Stimulated activated CD8-positive, alpha-beta memory T cell treated with anti-CD3 and anti-CD28 coated beads, Interleukin-7, amount 100 ng/mL, for 24 hours (primary cell): ENCODE data around the gene KANSL3.

ENCODE experiments used
- DNase-seq: peaks from one replicate; pipeline ENCODE4 v3.0.0-alpha.2; 2020; ENCODE audit warnings: low read depth

Gene KANSL3

GRCh38 chr2:96604104-96604503, 34.0 kb downstream of the KANSL3 start:
- no peak for DNase-seq

GRCh38 chr2:96602330-96602823, 35.7 kb downstream of the KANSL3 start:
- DNase-seq, result no peak

GRCh38 chr2:96601382-96602292, 36.5 kb downstream of the KANSL3 start:
- DNase-seq, result no peak

GRCh38 chr2:96599941-96600340, 38.2 kb downstream of the KANSL3 start:
- no peak for DNase-seq

- no peak for DNase-seq
Measured at GRCh38 chr2:96596596-96596995, 41.5 kb downstream of the KANSL3 start.

- DNase-seq, result no peak
Measured at GRCh38 chr2:96594691-96595152, 43.4 kb downstream of the KANSL3 start.

- DNase-seq, result no peak
Measured at GRCh38 chr2:96594282-96594681, 43.8 kb downstream of the KANSL3 start.

- no peak for DNase-seq
Measured at GRCh38 chr2:96591494-96591893, 46.6 kb downstream of the KANSL3 start.

GRCh38 chr2:96591054-96591453, 47.1 kb downstream of the KANSL3 start:
- DNase-seq, result no peak

- DNase-seq, result no peak
Measured at GRCh38 chr2:96587843-96588242, 50.3 kb downstream of the KANSL3 start.

GRCh38 chr2:96584017-96584416, 54.1 kb downstream of the KANSL3 start:
- no peak for DNase-seq

GRCh38 chr2:96580771-96581170, 57.3 kb downstream of the KANSL3 start:
- DNase-seq, result no peak

GRCh38 chr2:96579422-96579821, 58.7 kb downstream of the KANSL3 start:
- DNase-seq, result no peak

- no peak for DNase-seq
Measured at GRCh38 chr2:96578731-96579130, 59.4 kb downstream of the KANSL3 start.

GRCh38 chr2:96577501-96577900, 60.6 kb downstream of the KANSL3 start:
- no peak for DNase-seq

- DNase-seq, result no peak
Measured at GRCh38 chr2:96575785-96576456, 62.2 kb downstream of the KANSL3 start.

GRCh38 chr2:96574364-96574763, 63.7 kb downstream of the KANSL3 start:
- no peak for DNase-seq

GRCh38 chr2:96568094-96568493, 70.0 kb downstream of the KANSL3 start:
- no peak for DNase-seq

GRCh38 chr2:96565111-96565510, 73.0 kb downstream of the KANSL3 start:
- DNase-seq, result no peak

GRCh38 chr2:96564563-96564962, 73.5 kb downstream of the KANSL3 start:
- no peak for DNase-seq

GRCh38 chr2:96564026-96564425, 74.1 kb downstream of the KANSL3 start:
- DNase-seq, result no peak

GRCh38 chr2:96558485-96558884, 79.6 kb downstream of the KANSL3 start:
- DNase-seq, result no peak

GRCh38 chr2:96558061-96558460, 80.1 kb downstream of the KANSL3 start:
- no peak for DNase-seq
